Ectodermal cell (in vitro differentiated cells): ENCODE data around the gene RPS3A.
"Not testable (repeated sequence)": the region's sequence is repeated elsewhere in the genome, so short reads cannot be mapped to it uniquely, and the experiment has no call there.

Experiments used
- H3K27ac ChIP-seq: 2 replicates; pipeline ENCODE4 v1.7.0; 2013; ENCODE audit warnings: mild to moderate bottlenecking, low read depth, low read length; ENCODE audit not compliant: insufficient read depth, poor library complexity, severe bottlenecking
- H3K27me3 ChIP-seq: 2 replicates; pipeline ENCODE4 v1.7.0; 2013; ENCODE audit warnings: mild to moderate bottlenecking, low read length; ENCODE audit not compliant: insufficient read depth, control insufficient read depth, poor library complexity, severe bottlenecking
- H3K36me3 ChIP-seq: one replicate; pipeline ENCODE4 v1.7.0; 2013; ENCODE audit warnings: low read length; ENCODE audit not compliant: control insufficient read depth, insufficient read depth
- H3K4me1 ChIP-seq: one replicate; pipeline ENCODE4 v1.7.0; 2013; ENCODE audit warnings: low read length; ENCODE audit not compliant: control insufficient read depth, insufficient read depth
- H3K4me3 ChIP-seq: 2 replicates; pipeline ENCODE4 v1.7.0; 2013; ENCODE audit warnings: low read depth, low read length, control low read depth; ENCODE audit not compliant: insufficient read depth
- H3K9me3 ChIP-seq: 2 replicates; pipeline ENCODE4 v1.7.0; 2013; ENCODE audit warnings: mild to moderate bottlenecking, low read length, moderate library complexity; ENCODE audit not compliant: control insufficient read depth
- WGBS, 2 experiments: methylation state at CpG; one replicate each; pipeline ENCODE4 v1.1.7; 2013; ENCODE audit warnings: missing lambda C conversion rate in 2 of 2; 5-methylcytosine and 5-hydroxymethylcytosine counted together

RPS3A gene

GRCh38 chr4:151110236-151110635 lies 10.8 kb downstream of the RPS3A start:
- no peaks in the 10 kb centered on the region for H3K9me3 ChIP-seq
- no peaks in the 10 kb centered on the region for H3K4me1 ChIP-seq
- H3K27me3 ChIP-seq: no peaks in the 10 kb centered on the region
- H3K27ac ChIP-seq: no peak overlapping the region
- H3K4me3 ChIP-seq: no peak overlapping the region
- 92 to 97% methylated on average over 3 of the region's 3 CpGs for WGBS, 2 experiments
- H3K36me3 ChIP-seq: peaks cover 34% of the 10 kb centered on the region

- no peak overlapping the region for H3K27ac ChIP-seq
- H3K27me3 ChIP-seq: no peaks in the 10 kb centered on the region
- 90 to 93% methylated on average over 3 of the region's 3 CpGs for WGBS, 2 experiments
- no peak overlapping the region for H3K4me3 ChIP-seq
- H3K9me3 ChIP-seq: no peaks in the 10 kb centered on the region
- H3K4me1 ChIP-seq: no peaks in the 10 kb centered on the region
- H3K36me3 ChIP-seq: peaks cover 7% of the 10 kb centered on the region
These were observed 14.9 kb downstream of the RPS3A start for GRCh38 chr4:151114338-151114737.

GRCh38 chr4:151114986-151115385 lies 15.6 kb downstream of the RPS3A start:
- Histone ChIP-seq H3K4me3 (no peak overlapping the region), H3K27ac (no peak overlapping the region), H3K27me3 (no peaks in the 10 kb centered on the region), H3K36me3 (peaks cover 4% of the 10 kb centered on the region), H3K9me3 (no peaks in the 10 kb centered on the region), H3K4me1 (no peaks in the 10 kb centered on the region)
- WGBS, 2 experiments: 92 to 93% methylated on average over 5 of the region's 5 CpGs

GRCh38 chr4:151117371-151117962 lies 18.0 kb downstream of the RPS3A start:
- WGBS, 2 experiments: 54 to 55% methylated on average over 14 of the region's 14 CpGs
- no peaks in the 10 kb centered on the region for H3K9me3 ChIP-seq
- H3K4me1 ChIP-seq: no peaks in the 10 kb centered on the region
- H3K36me3 ChIP-seq: no peaks in the 10 kb centered on the region
- no peak overlapping the region for H3K27ac ChIP-seq
- H3K4me3 ChIP-seq: no peak overlapping the region
- H3K27me3 ChIP-seq: no peaks in the 10 kb centered on the region

- Histone ChIP-seq H3K27ac (no peak overlapping the region), H3K4me1 (no peaks in the 10 kb centered on the region), H3K9me3 (no peaks in the 10 kb centered on the region), H3K27me3 (no peaks in the 10 kb centered on the region), H3K36me3 (peaks cover 14% of the 10 kb centered on the region), H3K4me3 (no peak overlapping the region)
- 67 to 92% methylated on average over 1 of the region's 1 CpG for WGBS, 2 experiments
These were observed 30.4 kb downstream of the RPS3A start for GRCh38 chr4:151129796-151130195.

- Histone ChIP-seq H3K36me3 (peaks cover 3% of the 10 kb centered on the region), H3K27ac (no peak overlapping the region)
- 96 to 97% methylated on average over 5 of the region's 5 CpGs for WGBS, 2 experiments
These were observed 33.9 kb downstream of the RPS3A start for GRCh38 chr4:151133311-151133710.

GRCh38 chr4:151136048-151136447 lies 36.6 kb downstream of the RPS3A start:
- not testable (repeated sequence) for H3K36me3 ChIP-seq, H3K4me3 ChIP-seq, H3K4me1 ChIP-seq, H3K27me3 ChIP-seq, H3K9me3 ChIP-seq, H3K27ac ChIP-seq
- 92% methylated on average over 3 of the region's 3 CpGs for WGBS, 2 experiments

More at GRCh38 chr4:151133311-151133710, 33.9 kb downstream of the RPS3A start:
- no peaks in the 10 kb centered on the region for H3K4me1 ChIP-seq
- no peaks in the 10 kb centered on the region for H3K9me3 ChIP-seq
- no peaks in the 10 kb centered on the region for H3K27me3 ChIP-seq
- no peak overlapping the region for H3K4me3 ChIP-seq

GRCh38 chr4:151139814-151140213 lies 40.4 kb downstream of the RPS3A start:
- 100% methylated on average over 1 of the region's 1 CpG for WGBS, 2 experiments
- H3K36me3 ChIP-seq: no peaks in the 10 kb centered on the region

GRCh38 chr4:151142758-151143157 lies 43.3 kb downstream of the RPS3A start:
- Histone ChIP-seq H3K4me1 (no peaks in the 10 kb centered on the region), H3K27ac (no peak overlapping the region), H3K27me3 (no peaks in the 10 kb centered on the region), H3K36me3 (no peaks in the 10 kb centered on the region), H3K4me3 (no peak overlapping the region), H3K9me3 (no peaks in the 10 kb centered on the region)
- 90 to 98% methylated on average over 1 of the region's 1 CpG for WGBS, 2 experiments

More at GRCh38 chr4:151139814-151140213, 40.4 kb downstream of the RPS3A start:
- H3K9me3 ChIP-seq: no peaks in the 10 kb centered on the region
- H3K4me1 ChIP-seq: no peaks in the 10 kb centered on the region
- H3K27ac ChIP-seq: no peak overlapping the region
- H3K4me3 ChIP-seq: no peak overlapping the region
- H3K27me3 ChIP-seq: no peaks in the 10 kb centered on the region

- Histone ChIP-seq H3K27ac (no peak overlapping the region), H3K4me3 (no peak overlapping the region), H3K27me3 (no peaks in the 10 kb centered on the region), H3K4me1 (no peaks in the 10 kb centered on the region), H3K9me3 (no peaks in the 10 kb centered on the region), H3K36me3 (no peaks in the 10 kb centered on the region)
- WGBS, 2 experiments: 95 to 100% methylated on average over 2 of the region's 2 CpGs
These were observed 43.7 kb downstream of the RPS3A start for GRCh38 chr4:151143162-151143561.

- no peaks in the 10 kb centered on the region for H3K36me3 ChIP-seq
- H3K9me3 ChIP-seq: no peaks in the 10 kb centered on the region
- 94 to 100% methylated on average over 2 to 3 of the region's 3 CpGs for WGBS, 2 experiments
These were observed 44.4 kb downstream of the RPS3A start for GRCh38 chr4:151143811-151144210.

More at GRCh38 chr4:151143811-151144210, 44.4 kb downstream of the RPS3A start:
- H3K27me3 ChIP-seq: no peaks in the 10 kb centered on the region
- no peaks in the 10 kb centered on the region for H3K4me1 ChIP-seq
- H3K4me3 ChIP-seq: no peak overlapping the region
- H3K27ac ChIP-seq: no peak overlapping the region
